Measurements from ENCODE around the gene RFX3. TPM values are rescaled to one million over a fixed set of nuclear protein-coding genes. Genes with fewer than 3 reads are reported as not detected.

RFX3 gene
- total RNA-seq, 1 experiment from 2014 or later = 9.9 TPM

DNA sequence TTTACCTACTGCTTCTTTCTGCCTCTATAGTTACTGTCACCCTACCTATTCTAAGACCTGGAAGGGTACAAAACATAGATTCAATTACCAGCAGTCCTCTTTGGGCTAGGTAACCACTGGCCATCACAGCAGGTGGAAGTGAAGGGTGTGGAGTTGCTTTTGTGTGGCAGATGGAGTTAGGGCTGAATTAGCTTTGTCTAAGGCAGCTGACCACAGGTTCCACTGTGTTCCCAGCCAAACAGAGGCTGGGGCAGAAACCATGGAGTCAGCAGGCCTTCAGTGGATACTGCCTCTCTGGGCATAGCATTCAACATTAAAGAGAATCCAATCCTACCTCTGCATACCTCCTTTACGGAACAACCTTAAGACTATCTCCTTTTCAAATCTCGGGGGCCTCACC is 254.2 kb downstream of the RFX3 start:
- no peak overlapping the region for H3K9ac ChIP-seq (ENCODE audit: extremely low read depth, insufficient read length, low read length)
- no peak overlapping the region for H2BK15ac ChIP-seq (ENCODE audit: low read depth, low read length)
- WGBS (ENCODE audit: extremely low coverage, insufficient read length, low lambda C conversion rate) = no CpG with 5 or more reads among the region's 2 CpGs
- H3K4me3 Mint-ChIP-seq = no peak overlapping the region
- H3K4me1 ChIP-seq (ENCODE audit: insufficient read depth, low read length) = no peaks in the 10 kb centered on the region
- no peak overlapping the region for H3K14ac ChIP-seq (ENCODE audit: insufficient read depth, low read length)
- no peak overlapping the region for H2BK20ac ChIP-seq (ENCODE audit: low read depth, low read length, poor library complexity, severe bottlenecking)
- H3K18ac ChIP-seq (ENCODE audit: insufficient read length, low read depth, low read length) = no peak overlapping the region
- H3K79me1 ChIP-seq (ENCODE audit: insufficient read depth, low read depth, low read length, poor library complexity, severe bottlenecking) = no peaks in the 10 kb centered on the region
- H3K23ac ChIP-seq (ENCODE audit: insufficient read length, low read depth, low read length) = no peak overlapping the region
- no peaks in the 10 kb centered on the region for H3K27me3 ChIP-seq (ENCODE audit: insufficient read depth, low read length)
- H3K27me3 Mint-ChIP-seq (ENCODE audit: low read depth) = no peaks in the 10 kb centered on the region
- no peak overlapping the region for H3K27ac ChIP-seq (ENCODE audit: insufficient read length, low read depth, low read length)
- H3K4ac ChIP-seq (ENCODE audit: low read depth, low read length) = no peak overlapping the region
- TF ChIP-seq, protein P1, sequence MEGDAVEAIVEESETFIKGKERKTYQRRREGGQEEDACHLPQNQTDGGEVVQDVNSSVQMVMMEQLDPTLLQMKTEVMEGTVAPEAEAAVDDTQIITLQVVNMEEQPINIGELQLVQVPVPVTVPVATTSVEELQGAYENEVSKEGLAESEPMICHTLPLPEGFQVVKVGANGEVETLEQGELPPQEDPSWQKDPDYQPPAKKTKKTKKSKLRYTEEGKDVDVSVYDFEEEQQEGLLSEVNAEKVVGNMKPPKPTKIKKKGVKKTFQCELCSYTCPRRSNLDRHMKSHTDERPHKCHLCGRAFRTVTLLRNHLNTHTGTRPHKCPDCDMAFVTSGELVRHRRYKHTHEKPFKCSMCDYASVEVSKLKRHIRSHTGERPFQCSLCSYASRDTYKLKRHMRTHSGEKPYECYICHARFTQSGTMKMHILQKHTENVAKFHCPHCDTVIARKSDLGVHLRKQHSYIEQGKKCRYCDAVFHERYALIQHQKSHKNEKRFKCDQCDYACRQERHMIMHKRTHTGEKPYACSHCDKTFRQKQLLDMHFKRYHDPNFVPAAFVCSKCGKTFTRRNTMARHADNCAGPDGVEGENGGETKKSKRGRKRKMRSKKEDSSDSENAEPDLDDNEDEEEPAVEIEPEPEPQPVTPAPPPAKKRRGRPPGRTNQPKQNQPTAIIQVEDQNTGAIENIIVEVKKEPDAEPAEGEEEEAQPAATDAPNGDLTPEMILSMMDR (conservative IDR thresholded peaks at IDR 0.05) = no peak
- no peak overlapping the region for H2BK120ac ChIP-seq (ENCODE audit: low read depth, low read length, poor library complexity, severe bottlenecking)
- H4K8ac ChIP-seq (replicated peaks; ENCODE audit: insufficient read length, low read depth, low read length) = no peak overlapping the region
- H4K5ac ChIP-seq (ENCODE audit: insufficient read length, low read depth, low read length) = no peak overlapping the region
- H2BK12ac ChIP-seq (ENCODE audit: insufficient read length, low read depth, low read length) = no peak overlapping the region
- no peak overlapping the region for H4K91ac ChIP-seq (ENCODE audit: insufficient read length, low read depth, low read length)
- H2AFZ ChIP-seq (ENCODE audit: low read length) = no peak overlapping the region
- H3K36me3 Mint-ChIP-seq (ENCODE audit: insufficient read depth in 1 of 3, low read depth in 3 of 3) = peaks cover 0 to 11% (median 2%) of the 10 kb centered on the region in 3 experiments; a peak in 3 of 7 replicates
- H4K20me1 ChIP-seq (ENCODE audit: control insufficient read depth, insufficient read depth, insufficient read length) = no peaks in the 10 kb centered on the region
- no peak overlapping the region for H3K56ac ChIP-seq (ENCODE audit: insufficient read length, low read depth, low read length)
- peak; percentile 29 for DNase-seq
- H3T11ph ChIP-seq (ENCODE audit: low read length) = no peak overlapping the region
- H3K79me2 ChIP-seq (ENCODE audit: insufficient read depth, low read length) = no peaks in the 10 kb centered on the region
- H2AK5ac ChIP-seq (ENCODE audit: insufficient read length, low read length) = no peak overlapping the region
- peak overlapping the region in 2 of 3 experiments; percentile 1 to 84; a peak in 4 of 7 replicates for H3K27ac Mint-ChIP-seq
- no peaks in the 10 kb centered on the region for H3K9me3 Mint-ChIP-seq
- no peaks in the 10 kb centered on the region for H3K23me2 ChIP-seq (ENCODE audit: insufficient read length, low read depth, low read length, poor library complexity, severe bottlenecking)
- no peaks in the 10 kb centered on the region for H3K9me3 ChIP-seq (ENCODE audit: control insufficient read depth, low read depth, low read length)
- H2BK5ac ChIP-seq (ENCODE audit: insufficient read length, low read length) = no peak overlapping the region
- H3K4me2 ChIP-seq (ENCODE audit: insufficient read depth, insufficient read length, low read length) = no peak overlapping the region
- H3K4me1 Mint-ChIP-seq = peaks cover 9 to 12% of the 10 kb centered on the region in 2 experiments

Data from H9 (cell line).